GM19238 (cell line): Measurements from ENCODE around the gene TSPAN32.

Source experiments
- DNase-seq: peaks from one replicate; pipeline ENCODE4 v3.0.0; 2011; ENCODE audit warnings: low spot score; ENCODE audit not compliant: insufficient read length

The TSPAN32 gene

GRCh38 chr11:2301631-2302305 lies at the start of gene TSPAN32, which contains the start of gene C11orf21:
TSS of gene TSPAN32 (plus strand) at chr11:2302013. CDS start at chr11:2302150, 137 bp downstream.
TSS of gene C11orf21 (minus strand) at chr11:2301918. CDS start at chr11:2301808, 110 bp downstream.
- DNase-seq, result no peak

GRCh38 chr11:2252018-2252417 lies 49.8 kb upstream of the TSPAN32 start:
- DNase-seq, result no peak

- no peak for DNase-seq
Measured at GRCh38 chr11:2256293-2256913, 45.4 kb upstream of the TSPAN32 start.

- DNase-seq, result no peak
Measured at GRCh38 chr11:2256951-2257700, 44.7 kb upstream of the TSPAN32 start.

- no peak for DNase-seq
Measured at GRCh38 chr11:2258501-2259465, 43.0 kb upstream of the TSPAN32 start.

GRCh38 chr11:2259466-2259830 lies 42.4 kb upstream of the TSPAN32 start:
- no peak for DNase-seq

- DNase-seq, result no peak
Measured at GRCh38 chr11:2259897-2260451, 41.8 kb upstream of the TSPAN32 start.

- no peak for DNase-seq
Measured at GRCh38 chr11:2260491-2261364, 41.1 kb upstream of the TSPAN32 start.

GRCh38 chr11:2261436-2262230 lies 40.2 kb upstream of the TSPAN32 start:
- DNase-seq, result no peak

GRCh38 chr11:2262301-2263070 lies 39.3 kb upstream of the TSPAN32 start:
- no peak for DNase-seq

- DNase-seq, result no peak
Measured at GRCh38 chr11:2263071-2263565, 38.7 kb upstream of the TSPAN32 start.

- DNase-seq, result no peak
Measured at GRCh38 chr11:2263724-2264360, 38.0 kb upstream of the TSPAN32 start.

GRCh38 chr11:2264366-2265053 lies 37.3 kb upstream of the TSPAN32 start:
- DNase-seq, result no peak

- peak; percentile 63 for DNase-seq
Measured at GRCh38 chr11:2265396-2265795, 36.4 kb upstream of the TSPAN32 start.

- DNase-seq, result no peak
Measured at GRCh38 chr11:2265854-2266585, 35.8 kb upstream of the TSPAN32 start.

- DNase-seq, result no peak
Measured at GRCh38 chr11:2266586-2267305, 35.1 kb upstream of the TSPAN32 start.
